PC-9 (cell line): ENCODE measurements around the gene KLHL6.

Experiments used
- CTCF ChIP-seq: fragments of 200-600 bp; sonication (generic); conservative IDR thresholded peaks from 2 replicates; pipeline ENCODE4 v1.6.1; 2017; ENCODE audit warnings: mixed run types, antibody characterized with exemption, mild to moderate bottlenecking, moderate library complexity
- EZH2 ChIP-seq: fragments of 200-600 bp; sonication (generic); IDR thresholded peaks from 2 replicates; pipeline ENCODE4 v1.8.0; 2017; ENCODE audit warnings: antibody characterized with exemption, low read depth

- TF ChIP-seq CTCF, result no peak
- TF ChIP-seq EZH2, result no peak
These were observed 31.0 kb upstream of the KLHL6 start for GRCh38 chr3:183586477-183586876.
